Activated CD4-positive, alpha-beta T cell treated with anti-CD3 and anti-CD28 coated beads for 4 hours (primary cell): ENCODE data around the gene DEPDC1B.
"Not testable (repeated sequence)": the region's sequence is repeated elsewhere in the genome, so short reads cannot be mapped to it uniquely, and the experiment has no call there.

ENCODE experiments used
- DNase-seq, 2 donors: peaks; one replicate each; pipeline ENCODE4 v3.0.0-alpha.2; 2020

DEPDC1B gene

GRCh38 chr5:60639544-60639943 is 60.4 kb downstream of the DEPDC1B start:
- no peak for DNase-seq

DNA sequence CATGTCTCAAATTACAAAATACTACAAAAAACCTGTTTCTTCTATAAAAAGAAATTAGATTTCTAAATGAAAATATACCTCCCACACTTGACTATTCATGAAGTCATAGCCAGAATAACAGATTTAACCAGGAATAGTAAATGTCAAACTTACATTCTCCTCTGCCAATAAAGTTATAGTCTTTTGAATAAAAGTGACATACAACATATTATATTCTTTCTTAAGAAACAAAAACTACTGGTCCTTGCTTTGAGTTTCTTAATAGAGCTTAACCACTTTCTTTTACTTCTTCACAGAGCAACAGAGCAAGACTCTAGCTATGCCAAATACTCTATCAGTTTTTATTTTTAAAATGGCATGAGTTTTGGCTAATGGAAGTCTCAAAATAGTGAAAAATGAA is 61.7 kb downstream of the DEPDC1B start:
- DNase-seq = no peak

DNA sequence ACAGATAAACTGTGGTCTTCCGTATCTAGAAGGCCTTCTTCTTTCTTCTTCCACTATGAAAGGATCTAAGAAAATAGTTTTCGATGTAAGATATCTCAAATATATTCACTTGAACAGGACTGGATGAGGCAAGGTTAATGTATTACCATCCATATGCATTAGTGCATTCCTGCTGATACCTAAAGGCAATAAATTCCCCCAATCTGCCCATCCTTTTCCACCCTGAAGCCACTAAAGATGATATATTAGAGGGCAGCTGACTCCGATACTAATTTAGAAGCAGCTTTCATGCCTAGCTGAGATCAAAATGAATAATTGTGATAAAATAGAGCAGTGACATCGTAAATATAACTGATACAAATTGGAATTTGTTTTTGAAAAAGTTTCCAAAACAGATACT is 63.3 kb downstream of the DEPDC1B start:
- DNase-seq = no peak

DNA sequence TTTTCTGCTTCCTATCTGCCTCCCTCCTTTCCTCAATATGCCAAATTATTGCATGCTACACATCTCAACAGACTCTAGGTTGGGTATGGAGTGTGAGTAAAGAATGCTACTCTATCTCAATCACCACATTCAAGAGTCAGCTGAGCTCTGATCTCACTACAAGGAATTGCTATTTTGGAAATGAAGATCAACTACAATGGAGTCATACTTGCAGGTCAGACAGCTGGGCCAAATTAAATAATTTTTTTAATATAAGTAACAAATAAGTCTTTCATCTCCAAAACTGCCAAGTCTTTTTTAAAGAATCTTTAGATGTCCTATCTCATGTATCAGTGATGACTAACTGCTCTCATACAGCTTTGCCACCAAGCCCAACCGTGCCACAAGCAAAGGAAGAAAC is 64.0 kb downstream of the DEPDC1B start:
- no peak for DNase-seq

- DNase-seq = no peak
Measured at GRCh38 chr5:60634051-60634450, 65.9 kb downstream of the DEPDC1B start.

DNA sequence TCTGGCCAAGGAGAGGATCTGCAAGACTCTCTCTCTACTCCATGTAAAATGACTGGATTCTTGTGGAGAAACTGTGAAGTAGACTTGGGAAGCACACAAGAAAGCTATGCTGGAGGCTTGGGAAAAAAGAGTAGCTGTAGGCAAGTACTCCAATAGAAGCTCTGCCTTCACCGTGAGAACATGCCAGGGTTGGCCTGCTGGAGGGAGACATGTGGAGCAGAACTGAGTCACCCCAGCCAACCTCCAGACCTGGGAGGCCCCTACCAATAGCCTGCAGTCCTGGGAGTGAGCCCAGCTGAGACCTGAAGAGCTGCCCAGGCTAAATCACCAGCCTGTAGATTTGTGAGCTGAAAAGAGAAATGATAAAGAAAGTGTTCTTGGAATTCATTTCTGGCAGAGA is 66.6 kb downstream of the DEPDC1B start:
- no peak for DNase-seq

DNA sequence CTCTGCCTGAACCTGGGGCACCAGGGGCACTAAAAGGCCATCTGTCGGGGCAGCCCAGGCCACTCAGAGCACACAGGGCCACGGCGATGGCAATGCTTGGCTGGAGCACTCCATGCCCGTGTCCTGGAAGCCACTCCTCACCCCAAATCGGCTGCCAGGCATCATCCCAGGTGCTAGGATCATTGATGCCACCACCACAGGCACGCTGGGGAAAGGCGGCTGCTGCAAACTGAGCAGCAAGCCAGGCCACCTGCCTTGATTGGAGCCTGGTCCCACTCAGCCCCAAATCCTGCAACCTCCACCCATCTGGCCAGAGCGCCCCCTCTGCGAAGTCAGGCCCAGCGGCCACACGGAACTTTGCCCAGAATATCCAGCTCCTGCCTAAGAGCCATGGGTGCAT is 67.8 kb downstream of the DEPDC1B start:
- DNase-seq = no peak

DNA sequence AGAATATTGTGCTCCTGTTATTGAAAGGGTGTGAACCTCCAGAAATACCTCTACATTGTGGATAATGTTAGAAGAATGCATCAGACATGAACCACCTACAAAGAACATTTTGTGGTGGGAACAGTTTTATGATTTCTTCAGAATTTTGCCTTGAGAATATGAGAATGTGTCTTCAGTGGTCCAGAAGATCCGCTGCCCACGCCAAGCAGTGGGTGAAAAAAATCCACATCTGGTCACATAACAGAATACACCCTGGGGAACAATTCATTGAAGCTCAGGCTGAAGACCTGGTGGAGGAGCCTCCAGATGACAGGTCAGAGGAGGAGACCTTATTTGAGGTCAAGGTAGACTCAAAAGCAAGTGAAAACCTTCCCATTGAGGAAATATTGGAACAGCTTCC is 69.1 kb downstream of the DEPDC1B start:
- DNase-seq = no peak

DNA sequence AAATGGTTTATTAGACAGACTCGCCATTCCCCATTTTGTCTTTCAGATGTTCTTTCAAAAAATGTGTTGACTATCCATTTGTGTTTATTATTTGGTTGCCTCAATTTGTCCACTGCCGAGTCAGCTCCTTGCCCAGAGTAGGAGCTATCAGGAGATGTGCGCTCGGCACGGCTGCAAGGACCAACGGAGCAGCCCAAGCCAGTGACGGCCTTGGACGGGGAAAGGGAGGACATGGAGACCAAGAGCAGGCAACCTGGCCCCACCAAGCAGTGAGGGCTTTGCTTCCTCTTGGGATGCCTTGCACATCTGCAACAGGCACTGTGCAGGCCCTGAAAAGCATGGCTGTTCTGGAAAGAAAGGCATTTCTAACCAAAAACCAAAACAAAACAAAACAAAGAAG is 69.8 kb downstream of the DEPDC1B start:
- no peak for DNase-seq

GRCh38 chr5:60624875-60625274 is 75.1 kb downstream of the DEPDC1B start:
- DNase-seq = not testable (repeated sequence)

- DNase-seq = not testable (repeated sequence)
Measured at GRCh38 chr5:60620752-60621151, 79.2 kb downstream of the DEPDC1B start.

DNA sequence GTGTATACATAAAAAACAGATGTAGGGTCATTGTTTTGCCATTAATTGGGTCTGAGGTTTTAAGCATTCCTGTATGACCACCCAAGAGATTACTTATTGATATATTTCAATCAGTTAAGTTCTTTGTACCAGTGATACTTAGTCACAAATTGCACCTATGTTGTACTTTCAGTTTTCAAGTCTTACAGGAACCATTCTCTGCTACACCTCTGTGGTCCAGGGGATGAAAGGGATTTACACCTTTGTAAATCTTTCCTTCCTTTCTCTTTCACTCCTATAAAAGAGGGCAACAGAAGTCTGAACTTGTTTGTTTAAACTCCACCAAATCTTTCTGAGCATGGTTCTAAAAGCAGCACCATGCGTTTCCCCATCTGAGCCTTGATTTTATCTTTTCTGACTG is 86.1 kb downstream of the DEPDC1B start:
- no peak for DNase-seq

DNA sequence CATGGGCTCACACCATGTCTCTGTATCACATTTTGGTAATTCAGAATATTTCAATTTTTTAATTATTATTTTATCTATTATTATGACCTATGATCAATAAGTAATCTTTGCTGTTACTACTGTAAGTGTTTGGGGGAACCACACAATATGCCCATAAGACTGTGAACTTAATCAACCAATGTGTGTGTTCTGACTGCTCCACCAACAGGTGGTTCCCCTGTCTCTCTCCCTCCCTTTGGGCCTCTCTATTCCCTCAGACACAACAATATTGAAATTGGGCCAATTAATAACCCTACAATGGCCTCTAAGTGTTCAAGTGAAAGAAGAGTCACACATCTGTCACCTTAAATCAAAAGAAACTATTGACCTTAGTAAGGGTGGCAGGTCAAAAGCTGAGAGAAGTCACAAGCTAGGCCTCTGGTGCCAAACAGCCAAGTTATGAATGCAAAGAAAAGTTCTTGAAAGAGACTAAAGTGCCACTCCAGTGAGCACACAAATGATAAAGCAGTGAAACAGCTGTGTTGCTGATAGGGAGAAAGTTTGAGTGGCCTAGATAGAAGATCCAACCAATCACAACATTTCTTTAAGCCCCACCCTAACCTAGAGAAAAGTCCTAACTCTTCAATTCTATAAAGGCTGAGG is 88.7 kb downstream of the DEPDC1B start:
- DNase-seq = no peak

- DNase-seq = no peak
Measured at GRCh38 chr5:60604771-60605170, 95.2 kb downstream of the DEPDC1B start.

DNA sequence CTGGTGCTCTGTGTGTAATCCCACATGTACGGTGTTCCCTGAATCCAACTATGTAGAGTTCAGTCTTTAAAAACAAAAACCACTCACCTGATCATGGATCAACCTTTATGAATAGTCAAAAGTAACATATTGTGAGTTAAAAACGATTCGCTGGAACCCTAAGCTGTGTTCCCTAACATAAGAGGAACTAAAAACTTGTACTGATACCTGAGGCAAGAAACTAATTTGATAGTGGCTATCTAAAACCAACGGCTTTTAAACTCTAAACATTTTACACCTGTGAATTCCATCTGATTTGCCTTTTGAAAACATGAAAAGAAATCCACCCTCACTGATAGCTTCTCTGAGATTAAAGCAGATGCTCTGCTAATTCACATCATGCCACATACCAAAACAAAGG is 101.5 kb downstream of the DEPDC1B start:
- DNase-seq = no peak

- DNase-seq = no peak
Measured at GRCh38 chr5:60597572-60598320, 102.2 kb downstream of the DEPDC1B start.

GRCh38 chr5:60594715-60595477 is 105.1 kb downstream of the DEPDC1B start:
- no peak for DNase-seq

DNA sequence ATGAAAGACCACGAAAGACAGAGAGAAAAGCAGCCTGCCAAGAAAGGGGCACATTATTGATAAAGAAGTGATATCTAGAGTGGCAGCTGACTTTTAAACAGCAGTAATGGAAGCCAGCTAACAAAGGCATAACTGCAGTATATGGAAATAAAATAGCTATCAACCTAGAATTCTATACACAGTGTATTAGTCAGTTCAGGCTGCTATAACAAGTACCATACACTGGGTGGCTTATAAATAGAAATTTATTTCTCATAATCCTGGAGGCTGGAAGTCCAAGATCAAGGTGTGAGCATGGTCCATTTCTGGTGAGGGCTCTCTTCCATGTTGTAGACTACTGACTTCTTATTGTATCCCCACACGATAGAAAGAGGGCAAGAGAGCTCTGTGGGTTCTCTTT is 109.8 kb downstream of the DEPDC1B start:
- no peak for DNase-seq

GRCh38 chr5:60587312-60587711 is 112.7 kb downstream of the DEPDC1B start:
- DNase-seq = not testable (repeated sequence)

GRCh38 chr5:60586307-60586901 is 113.6 kb downstream of the DEPDC1B start:
- DNase-seq = no peak

GRCh38 chr5:60585618-60586017 is 114.3 kb downstream of the DEPDC1B start:
- DNase-seq = no peak

GRCh38 chr5:60584304-60584703 is 115.7 kb downstream of the DEPDC1B start:
- DNase-seq = no peak

GRCh38 chr5:60583616-60584015 is 116.3 kb downstream of the DEPDC1B start:
- no peak for DNase-seq

DNA sequence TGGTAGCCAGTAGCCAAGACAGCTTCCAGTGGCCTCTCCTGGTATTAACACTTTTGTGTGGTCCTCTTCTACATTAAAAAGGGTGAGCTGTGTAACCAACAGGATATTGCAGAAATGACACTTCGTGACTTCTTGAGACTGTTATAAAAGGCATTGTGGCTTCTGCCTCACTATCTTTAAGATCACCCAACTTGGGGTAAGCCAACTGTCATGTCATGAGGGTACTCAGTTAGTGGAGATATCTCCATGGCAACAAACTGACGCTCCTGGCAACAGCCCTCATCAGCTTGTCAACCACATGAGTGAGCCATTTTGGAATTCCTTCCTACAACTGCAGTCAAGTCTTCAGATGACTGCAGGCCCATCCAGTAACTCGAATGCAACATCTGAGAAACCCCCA is 121.7 kb downstream of the DEPDC1B start:
- no peak for DNase-seq
